NT2/D1 (cell line): ENCODE measurements around the gene SPEN.

Experiments used
- YY1 ChIP-seq: IDR thresholded peaks from 2 replicates; pipeline ENCODE4 v1.6.1; 2011; ENCODE audit not compliant: insufficient read length, insufficient read depth
- ZNF274 ChIP-seq: IDR thresholded peaks from 2 replicates; pipeline ENCODE4 v1.6.1; 2011; ENCODE audit warnings: mild to moderate bottlenecking, low read depth, low read length

GRCh38 chr1:15863156-15863901 lies 15.8 kb downstream of the SPEN start:
- no peak for TF ChIP-seq ZNF274
- TF ChIP-seq YY1 = no peak
